GM20000 (cell line): ENCODE data around the gene ARMC9.
"Not testable (repeated sequence)": the region's sequence is repeated elsewhere in the genome, so short reads cannot be mapped to it uniquely, and the experiment has no call there.

ENCODE experiments used
- DNase-seq: peaks from one replicate; pipeline ENCODE4 v3.0.0; 2012; ENCODE audit warnings: low spot score
- CTCF ChIP-seq: IDR thresholded peaks from 2 replicates; pipeline ENCODE4 v1.5.1; 2012; ENCODE audit warnings: mild to moderate bottlenecking, control low read depth; ENCODE audit errors: extremely low read depth, missing control alignments

Gene ARMC9

DNA sequence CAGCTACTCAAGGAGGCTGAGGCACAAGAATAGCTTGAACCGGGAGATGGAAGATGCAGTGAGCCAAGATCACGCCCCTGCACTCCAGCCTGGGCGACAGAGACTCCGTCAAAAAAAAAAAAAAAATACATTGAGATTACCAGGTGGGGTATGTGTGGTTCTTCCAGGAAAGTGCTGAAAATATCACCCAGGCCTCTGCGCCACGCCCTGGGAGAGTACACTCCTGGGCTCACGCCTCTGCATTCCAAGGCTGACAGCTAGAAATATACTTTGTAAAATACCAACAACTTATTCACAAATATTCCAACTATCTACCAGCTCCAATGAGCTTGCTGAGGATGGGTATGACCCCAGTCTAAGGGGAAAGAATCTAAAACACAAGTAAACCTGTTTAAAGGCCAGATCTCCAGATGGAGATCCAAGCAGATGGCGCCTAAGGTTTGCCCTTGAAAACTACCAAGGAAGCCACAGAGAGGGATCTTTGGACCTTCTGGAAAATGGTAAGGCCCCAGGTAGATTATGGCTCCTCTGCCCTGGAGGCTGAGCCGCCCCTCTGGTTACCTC is 175.4 kb downstream of the ARMC9 start:
- no peak for DNase-seq
- no peak for TF ChIP-seq CTCF

GRCh38 chr2:231374771-231375170 is 176.3 kb downstream of the ARMC9 start:
- no peak for DNase-seq
- no peak for TF ChIP-seq CTCF

DNA sequence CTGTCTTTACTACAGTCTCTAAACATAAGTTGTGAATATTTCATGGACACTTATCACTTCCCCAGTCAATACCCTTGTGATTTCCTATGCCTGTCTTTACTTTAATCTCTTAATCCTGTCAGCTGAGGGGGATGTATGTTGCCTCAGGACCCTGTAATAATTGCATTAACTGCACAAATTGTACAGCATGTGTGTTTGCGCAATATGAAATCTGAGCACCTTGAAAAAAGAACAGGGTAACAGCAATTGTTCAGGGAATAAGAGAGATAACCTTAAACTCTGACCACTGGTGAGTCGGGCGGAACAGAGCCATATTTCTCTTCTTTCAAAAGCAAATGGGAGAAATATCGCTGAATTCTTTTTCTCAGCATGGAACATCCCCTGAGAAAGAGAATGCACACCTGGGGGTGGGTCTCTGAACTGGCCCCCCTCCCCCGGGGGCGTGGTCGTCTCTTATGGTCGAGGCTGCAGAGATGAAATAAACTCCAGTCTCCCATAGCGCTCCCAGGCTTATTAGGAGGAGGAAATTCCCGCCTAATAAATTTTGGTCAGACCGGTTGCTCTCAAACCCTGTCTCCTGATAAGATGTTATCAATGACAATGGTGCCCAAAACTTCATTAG is 177.7 kb downstream of the ARMC9 start:
- DNase-seq: not testable (repeated sequence)

- no peak for DNase-seq
Observed at GRCh38 chr2:231376857-231377256, 178.4 kb downstream of the ARMC9 start.

DNA sequence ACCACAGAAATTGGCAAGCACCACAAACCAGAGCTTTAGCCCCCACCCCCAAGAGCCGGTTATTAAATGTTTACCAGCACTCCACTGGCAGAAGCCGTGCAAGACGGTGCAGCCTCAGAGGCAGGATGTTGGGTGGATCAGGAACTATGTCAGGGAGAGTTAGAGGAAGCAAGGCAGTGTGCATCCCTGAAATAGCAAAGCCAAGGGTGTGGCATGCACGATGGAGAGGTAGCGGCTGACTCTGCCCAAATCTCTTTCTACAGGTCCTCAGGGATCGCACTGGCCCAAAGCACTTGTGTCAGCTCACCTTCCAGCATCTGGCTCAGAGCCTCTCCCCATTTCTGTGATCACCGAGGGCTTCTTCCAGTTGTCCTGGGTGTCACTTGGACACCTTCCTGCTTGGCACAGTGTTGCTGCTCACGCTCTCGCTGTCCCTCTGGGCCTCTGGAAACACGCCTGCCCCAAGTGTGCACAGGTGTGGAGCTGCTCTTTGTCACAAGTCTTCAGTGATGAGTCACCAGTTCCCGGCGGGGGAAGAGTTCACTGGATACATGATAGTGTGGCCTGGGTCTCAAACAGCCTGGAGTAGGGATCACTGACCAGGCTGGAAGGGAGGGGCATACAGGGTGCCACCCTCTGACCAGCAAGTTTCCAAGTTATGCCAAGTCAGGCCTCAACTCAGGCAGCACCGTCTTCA is 179.7 kb downstream of the ARMC9 start:
- DNase-seq: no peak
- TF ChIP-seq CTCF: no peak

More at GRCh38 chr2:231376857-231377256, 178.4 kb downstream of the ARMC9 start:
- no peak for TF ChIP-seq CTCF

DNA sequence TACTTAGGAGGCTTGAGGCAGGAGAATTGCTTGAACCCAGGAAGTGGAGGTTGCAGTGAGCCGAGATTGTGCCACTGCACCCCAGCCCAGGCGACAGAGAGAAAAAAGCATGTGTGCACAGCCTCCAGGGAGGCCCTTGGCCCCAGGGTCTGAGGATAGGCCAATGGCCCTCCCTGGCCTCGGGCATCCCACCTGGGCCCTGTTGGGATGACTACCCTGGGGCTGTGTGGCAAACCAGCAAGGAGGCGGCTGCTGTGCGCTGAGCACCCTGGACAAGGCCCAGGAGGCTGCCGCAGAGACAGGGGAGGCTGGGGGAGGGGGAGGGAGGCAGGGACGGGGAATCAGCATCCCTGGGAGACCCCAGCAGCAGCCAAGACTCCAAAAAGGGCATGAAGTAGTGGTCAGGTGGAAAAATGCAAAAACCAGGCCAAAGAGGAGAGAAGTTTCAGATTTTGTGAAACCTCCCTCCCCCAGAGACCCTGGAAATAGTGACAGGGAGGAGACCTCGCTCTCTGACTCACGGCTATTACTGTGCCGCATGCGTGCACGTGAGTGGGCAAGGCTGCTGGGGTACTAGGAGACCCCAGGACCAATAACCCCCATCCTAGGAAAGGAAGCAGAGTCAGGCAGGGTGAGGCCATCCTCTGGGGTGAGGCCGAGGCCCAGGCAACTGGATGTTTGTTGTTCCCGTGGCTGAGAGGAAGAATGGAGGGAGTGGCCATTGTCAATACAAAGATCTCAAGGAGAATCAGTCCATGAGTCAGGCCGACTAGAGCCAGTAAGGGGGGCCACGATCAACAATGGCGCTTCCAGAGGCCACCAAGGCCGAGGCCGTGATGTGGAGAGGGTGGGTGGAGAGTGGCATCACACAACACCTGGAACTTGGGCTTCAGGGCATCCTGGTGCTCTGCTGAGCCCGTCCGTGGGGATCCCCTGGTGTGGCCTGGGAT is 181.1 kb downstream of the ARMC9 start:
- DNase-seq: no peak
- no peak for TF ChIP-seq CTCF

DNA sequence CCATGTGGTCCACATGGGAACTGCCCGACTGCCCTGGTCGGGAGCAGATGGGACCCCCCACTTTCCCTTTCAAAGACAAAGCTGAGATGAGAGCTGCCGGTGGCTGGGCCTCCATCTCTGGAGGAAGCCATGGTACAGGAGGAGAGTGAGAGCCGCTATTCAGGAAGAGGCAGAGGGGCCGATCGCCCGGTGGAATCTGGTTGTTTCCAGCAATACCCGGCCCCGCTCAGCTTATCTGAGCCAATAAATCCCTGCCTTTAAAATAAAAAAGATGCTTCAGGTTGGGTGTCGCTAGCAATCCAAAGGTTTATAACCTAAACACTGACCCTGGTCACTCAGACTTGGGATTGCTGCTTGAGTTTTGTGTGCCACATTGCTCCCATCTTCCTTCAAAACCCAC is 181.9 kb downstream of the ARMC9 start:
- no peak for TF ChIP-seq CTCF
- DNase-seq: no peak
